ENCODE results near the gene STX12. TPM values are rescaled to one million over a fixed set of nuclear protein-coding genes. Genes with fewer than 3 reads are reported as not detected.
"Not testable (repeated sequence)": the region's sequence is repeated elsewhere in the genome, so short reads cannot be mapped to it uniquely, and the experiment has no call there.

The STX12 gene
- total RNA-seq, 1 donor from 2014 or later = 48.3 TPM

DNA sequence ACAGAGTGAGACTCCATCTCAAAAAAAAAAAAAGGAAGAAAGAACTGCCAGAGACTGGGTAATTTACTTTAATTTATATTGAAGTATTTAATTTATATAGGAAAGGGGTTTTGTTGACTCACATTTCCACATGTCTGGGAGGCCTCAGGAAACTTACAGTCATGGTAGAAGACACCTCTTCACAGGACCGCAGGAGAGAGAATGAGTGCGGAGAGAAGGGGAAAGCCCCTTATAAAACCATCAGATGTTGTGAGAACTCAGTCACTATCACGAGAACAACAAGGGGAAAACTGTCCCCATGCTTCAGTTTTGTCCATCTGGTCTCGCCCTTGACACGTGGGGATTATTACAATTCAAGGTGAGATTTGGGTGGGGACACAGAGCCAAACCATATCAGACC, 31.8 kb downstream of the STX12 start:
- peaks cover 19% of the 10 kb centered on the region for H3K36me3 Mint-ChIP-seq (ENCODE audit: low read depth)
- H3K4me3 Mint-ChIP-seq (ENCODE audit: unreplicated experiment) = no peak overlapping the region
- H3K9me3 Mint-ChIP-seq (ENCODE audit: low read depth) = no peaks in the 10 kb centered on the region
- no peak overlapping the region for H3K27ac Mint-ChIP-seq (ENCODE audit: unreplicated experiment)
- peaks cover 5% of the 10 kb centered on the region for H3K4me1 Mint-ChIP-seq (ENCODE audit: low read depth)
- TF ChIP-seq, protein P1, sequence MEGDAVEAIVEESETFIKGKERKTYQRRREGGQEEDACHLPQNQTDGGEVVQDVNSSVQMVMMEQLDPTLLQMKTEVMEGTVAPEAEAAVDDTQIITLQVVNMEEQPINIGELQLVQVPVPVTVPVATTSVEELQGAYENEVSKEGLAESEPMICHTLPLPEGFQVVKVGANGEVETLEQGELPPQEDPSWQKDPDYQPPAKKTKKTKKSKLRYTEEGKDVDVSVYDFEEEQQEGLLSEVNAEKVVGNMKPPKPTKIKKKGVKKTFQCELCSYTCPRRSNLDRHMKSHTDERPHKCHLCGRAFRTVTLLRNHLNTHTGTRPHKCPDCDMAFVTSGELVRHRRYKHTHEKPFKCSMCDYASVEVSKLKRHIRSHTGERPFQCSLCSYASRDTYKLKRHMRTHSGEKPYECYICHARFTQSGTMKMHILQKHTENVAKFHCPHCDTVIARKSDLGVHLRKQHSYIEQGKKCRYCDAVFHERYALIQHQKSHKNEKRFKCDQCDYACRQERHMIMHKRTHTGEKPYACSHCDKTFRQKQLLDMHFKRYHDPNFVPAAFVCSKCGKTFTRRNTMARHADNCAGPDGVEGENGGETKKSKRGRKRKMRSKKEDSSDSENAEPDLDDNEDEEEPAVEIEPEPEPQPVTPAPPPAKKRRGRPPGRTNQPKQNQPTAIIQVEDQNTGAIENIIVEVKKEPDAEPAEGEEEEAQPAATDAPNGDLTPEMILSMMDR (IDR thresholded peaks at IDR 0.05) = no peak
- DNase-seq (ENCODE audit: low spot score) = no peak
- no peaks in the 10 kb centered on the region for H3K27me3 Mint-ChIP-seq (ENCODE audit: low read depth)

DNA sequence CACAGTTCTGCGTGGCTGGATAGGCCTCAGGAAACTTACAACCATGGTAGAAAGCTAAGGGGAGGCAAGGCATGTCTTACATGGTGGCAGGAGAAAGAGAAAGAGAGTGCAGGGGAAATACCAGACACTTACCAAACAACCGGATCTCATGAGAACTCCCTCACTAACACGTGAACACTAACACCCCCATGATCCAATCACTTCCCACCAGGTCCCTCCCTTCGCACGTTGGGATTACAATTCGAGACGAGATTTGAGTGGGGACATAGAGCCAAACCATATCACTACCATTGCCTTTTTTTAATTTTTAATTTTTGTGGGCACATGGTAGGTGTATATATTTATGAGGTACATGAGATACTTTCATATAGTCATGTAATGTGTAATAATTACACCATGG, 33.7 kb downstream of the STX12 start:
- Mint-ChIP-seq H3K27me3 (ENCODE audit: low read depth) (no peaks in the 10 kb centered on the region), H3K27ac (ENCODE audit: unreplicated experiment) (no peak overlapping the region), H3K4me3 (ENCODE audit: unreplicated experiment) (no peak overlapping the region), H3K36me3 (ENCODE audit: low read depth) (peaks cover 16% of the 10 kb centered on the region), H3K4me1 (ENCODE audit: low read depth) (peaks cover 5% of the 10 kb centered on the region), H3K9me3 (ENCODE audit: low read depth) (no peaks in the 10 kb centered on the region)
- DNase-seq (ENCODE audit: low spot score) = no peak
- TF ChIP-seq, protein P1 (IDR thresholded peaks at IDR 0.05) = no peak

- H3K36me3 Mint-ChIP-seq (ENCODE audit: low read depth) = peaks cover 13% of the 10 kb centered on the region
- H3K4me3 Mint-ChIP-seq (ENCODE audit: unreplicated experiment) = no peak overlapping the region
- no peaks in the 10 kb centered on the region for H3K9me3 Mint-ChIP-seq (ENCODE audit: low read depth)
- TF ChIP-seq, protein P1 (IDR thresholded peaks at IDR 0.05) = no peak
- no peak for DNase-seq (ENCODE audit: low spot score)
- H3K4me1 Mint-ChIP-seq (ENCODE audit: low read depth) = peaks cover 5% of the 10 kb centered on the region
- no peak overlapping the region for H3K27ac Mint-ChIP-seq (ENCODE audit: unreplicated experiment)
- H3K27me3 Mint-ChIP-seq (ENCODE audit: low read depth) = no peaks in the 10 kb centered on the region
These were observed 34.4 kb downstream of the STX12 start for GRCh38 chr1:27807385-27807784.

DNA sequence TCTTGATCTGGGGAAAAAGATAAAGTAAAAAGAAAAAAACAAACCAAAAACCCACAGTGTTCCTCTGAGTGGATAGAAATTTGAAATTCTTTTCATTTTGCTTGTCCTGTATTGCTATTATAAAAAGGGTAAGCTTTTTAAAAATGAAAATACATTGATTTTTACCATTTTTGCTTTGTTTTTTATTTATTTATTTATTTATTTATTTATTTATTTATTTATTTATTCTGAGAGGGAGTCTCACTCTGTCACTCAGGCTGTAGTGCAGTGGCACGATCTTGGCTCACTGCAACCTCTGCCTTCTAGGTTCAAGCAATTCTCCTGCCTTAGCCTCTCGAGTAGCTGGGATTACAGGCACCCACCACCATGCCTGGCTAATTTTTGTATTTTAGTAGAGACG, 35.1 kb downstream of the STX12 start:
- not testable (repeated sequence) for H3K4me1 Mint-ChIP-seq (ENCODE audit: low read depth); DNase-seq (ENCODE audit: low spot score); H3K4me3 Mint-ChIP-seq (ENCODE audit: unreplicated experiment); H3K27me3 Mint-ChIP-seq (ENCODE audit: low read depth); H3K9me3 Mint-ChIP-seq (ENCODE audit: low read depth); H3K27ac Mint-ChIP-seq (ENCODE audit: unreplicated experiment)
- peaks cover 15% of the 10 kb centered on the region for H3K36me3 Mint-ChIP-seq (ENCODE audit: low read depth)

DNA sequence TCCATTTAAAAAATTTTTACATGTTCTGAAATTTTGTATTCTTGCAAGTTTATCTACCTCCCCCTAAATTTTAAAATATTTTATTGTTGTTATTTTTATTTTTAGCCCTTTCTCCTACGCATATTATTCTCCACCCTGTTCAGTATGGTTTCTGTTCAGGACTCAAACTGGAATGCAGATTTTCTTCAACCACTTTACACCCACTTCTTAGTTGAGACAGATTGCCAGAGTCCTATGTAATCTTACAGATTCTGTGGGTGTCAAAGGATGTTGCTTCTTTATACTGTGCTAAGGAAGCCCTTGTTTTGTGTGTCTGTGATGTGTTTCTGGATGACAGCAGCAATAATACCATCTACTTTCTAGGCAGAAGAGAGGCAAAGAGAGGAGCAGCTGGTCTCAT, 36.9 kb downstream of the STX12 start:
- Mint-ChIP-seq H3K27ac (ENCODE audit: unreplicated experiment) (no peak overlapping the region), H3K27me3 (ENCODE audit: low read depth) (no peaks in the 10 kb centered on the region), H3K36me3 (ENCODE audit: low read depth) (peaks cover 13% of the 10 kb centered on the region), H3K4me1 (ENCODE audit: low read depth) (peaks cover 5% of the 10 kb centered on the region), H3K9me3 (ENCODE audit: low read depth) (no peaks in the 10 kb centered on the region), H3K4me3 (ENCODE audit: unreplicated experiment) (no peak overlapping the region)
- DNase-seq (ENCODE audit: low spot score) = no peak
- TF ChIP-seq, protein P1 (IDR thresholded peaks at IDR 0.05) = no peak

DNA sequence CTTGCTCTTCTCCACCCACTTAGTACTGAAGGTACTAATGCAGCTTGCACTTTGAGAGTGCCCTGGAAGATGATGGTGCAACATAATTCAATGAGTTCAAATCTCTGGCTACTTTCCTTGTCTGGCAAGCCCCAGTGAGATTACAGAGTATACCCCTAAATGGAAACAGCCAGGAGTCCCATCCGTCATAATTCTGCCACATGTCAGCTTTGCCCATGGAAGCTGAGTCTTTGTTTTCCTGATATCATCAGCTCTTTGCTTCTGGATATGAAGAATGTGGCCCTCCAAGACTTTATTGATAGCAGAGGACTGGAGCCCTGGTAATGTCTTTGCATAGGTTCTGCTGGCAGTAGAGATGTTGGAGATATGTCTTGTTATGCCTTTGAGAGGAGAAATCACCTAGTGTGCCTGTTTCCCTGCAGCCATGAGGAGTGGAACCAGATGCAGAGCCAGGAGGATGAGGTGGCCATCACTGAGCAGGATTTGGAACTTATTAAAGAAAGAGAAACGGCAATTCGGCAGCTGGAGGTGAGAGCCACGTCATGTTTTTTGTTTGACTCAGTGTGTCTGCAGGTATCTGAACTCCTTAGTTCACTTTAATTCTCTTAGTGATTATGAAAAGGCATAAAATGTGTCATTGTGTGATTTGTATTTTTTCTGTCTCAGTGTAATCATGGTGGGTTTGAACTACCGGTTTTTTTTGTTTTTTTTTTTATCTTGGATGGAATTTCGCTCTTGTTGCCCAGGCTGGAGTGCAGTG, 38.9 kb downstream of the STX12 start:
- DNase-seq (ENCODE audit: low spot score) = no peak
- TF ChIP-seq, protein P1 (IDR thresholded peaks at IDR 0.05) = no peak
- Mint-ChIP-seq H3K4me3 (ENCODE audit: unreplicated experiment) (no peak overlapping the region), H3K27me3 (ENCODE audit: low read depth) (no peaks in the 10 kb centered on the region), H3K27ac (ENCODE audit: unreplicated experiment) (no peak overlapping the region), H3K9me3 (ENCODE audit: low read depth) (no peaks in the 10 kb centered on the region), H3K4me1 (ENCODE audit: low read depth) (peaks cover 9% of the 10 kb centered on the region), H3K36me3 (ENCODE audit: low read depth) (peaks cover 16% of the 10 kb centered on the region)

Measured in chondrocyte (in vitro differentiated cells).